ENCODE results near the gene VPS13D. TPM values are rescaled to one million over a fixed set of nuclear protein-coding genes. Genes with fewer than 3 reads are reported as not detected.

Gene VPS13D
- total RNA-seq, 1 donor, result 37.5 TPM

DNA sequence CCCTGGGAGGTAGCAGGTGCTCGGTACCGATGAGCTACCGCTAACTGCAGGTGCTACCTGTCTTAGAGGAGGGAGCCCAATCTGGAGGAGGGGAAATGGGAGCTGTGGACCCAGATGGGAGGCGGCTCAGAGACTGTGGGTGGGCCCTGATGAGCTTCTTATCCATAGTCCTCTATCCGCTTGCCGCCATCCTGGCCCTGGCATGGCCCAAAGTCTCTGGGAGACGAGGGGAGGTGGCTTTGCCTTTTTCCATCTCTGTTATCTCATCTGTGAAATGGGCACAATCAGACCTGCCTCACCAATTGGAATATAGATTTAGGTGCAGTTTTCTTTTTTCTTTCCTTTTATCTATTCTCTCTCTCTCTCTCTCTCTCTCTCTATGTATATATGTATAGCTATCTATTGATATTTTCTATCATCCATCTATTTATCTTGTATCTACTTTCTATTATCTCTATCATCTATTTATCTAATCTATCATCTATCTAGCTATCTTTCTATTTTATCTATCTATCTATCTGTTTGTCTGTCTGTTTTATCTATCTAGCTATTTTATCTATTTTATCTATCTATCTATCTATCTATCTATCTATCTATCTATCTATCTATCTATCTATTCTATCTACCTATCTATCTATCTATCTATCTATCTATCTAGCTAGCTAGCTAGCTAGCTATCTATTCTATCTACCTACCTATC, 46.6 kb upstream of the VPS13D start:
- no peak for DNase-seq (ENCODE audit: low read depth)
- TF ChIP-seq, protein P1, sequence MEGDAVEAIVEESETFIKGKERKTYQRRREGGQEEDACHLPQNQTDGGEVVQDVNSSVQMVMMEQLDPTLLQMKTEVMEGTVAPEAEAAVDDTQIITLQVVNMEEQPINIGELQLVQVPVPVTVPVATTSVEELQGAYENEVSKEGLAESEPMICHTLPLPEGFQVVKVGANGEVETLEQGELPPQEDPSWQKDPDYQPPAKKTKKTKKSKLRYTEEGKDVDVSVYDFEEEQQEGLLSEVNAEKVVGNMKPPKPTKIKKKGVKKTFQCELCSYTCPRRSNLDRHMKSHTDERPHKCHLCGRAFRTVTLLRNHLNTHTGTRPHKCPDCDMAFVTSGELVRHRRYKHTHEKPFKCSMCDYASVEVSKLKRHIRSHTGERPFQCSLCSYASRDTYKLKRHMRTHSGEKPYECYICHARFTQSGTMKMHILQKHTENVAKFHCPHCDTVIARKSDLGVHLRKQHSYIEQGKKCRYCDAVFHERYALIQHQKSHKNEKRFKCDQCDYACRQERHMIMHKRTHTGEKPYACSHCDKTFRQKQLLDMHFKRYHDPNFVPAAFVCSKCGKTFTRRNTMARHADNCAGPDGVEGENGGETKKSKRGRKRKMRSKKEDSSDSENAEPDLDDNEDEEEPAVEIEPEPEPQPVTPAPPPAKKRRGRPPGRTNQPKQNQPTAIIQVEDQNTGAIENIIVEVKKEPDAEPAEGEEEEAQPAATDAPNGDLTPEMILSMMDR (IDR thresholded peaks at IDR 0.05; ENCODE audit: insufficient read depth, low read length), result no peak
- no peak overlapping the region for H3K4me3 ChIP-seq (ENCODE audit: low read depth, low read length)

DNA sequence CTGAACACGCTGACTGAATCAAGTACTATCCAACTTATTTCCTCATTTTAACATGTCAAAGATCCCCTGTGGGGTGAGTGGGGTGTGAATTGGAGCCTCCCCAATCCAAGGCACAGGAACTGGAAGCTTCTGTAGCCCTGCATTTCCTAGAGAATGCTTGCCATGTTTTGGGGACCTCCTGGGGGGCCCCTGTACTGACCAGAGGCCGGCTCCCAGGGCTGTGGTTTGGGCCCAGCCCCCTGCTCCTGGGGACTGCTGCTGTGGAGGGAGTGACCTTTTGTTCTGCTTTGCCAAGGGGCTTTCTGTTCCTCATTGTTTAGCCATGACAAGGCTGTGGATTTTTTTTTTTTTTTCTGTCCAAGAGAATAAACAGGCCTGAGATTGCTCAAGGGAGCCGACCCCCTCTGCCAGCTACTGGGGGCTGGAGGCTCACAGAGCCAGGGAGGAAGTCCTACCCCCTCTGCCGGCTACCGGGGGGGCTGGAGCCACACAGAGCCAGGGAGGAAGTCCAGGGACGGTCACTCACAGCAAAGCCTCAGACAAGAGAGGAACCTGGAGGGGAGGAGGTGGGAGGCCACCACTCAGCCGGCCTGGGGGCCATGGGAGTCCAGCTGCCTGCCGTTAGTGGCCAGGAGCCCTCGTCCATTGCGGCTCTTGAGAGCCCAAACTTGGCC, 45.7 kb upstream of the VPS13D start:
- TF ChIP-seq, protein P1 (IDR thresholded peaks at IDR 0.05; ENCODE audit: insufficient read depth, low read length), result peak; percentile 52
- DNase-seq (ENCODE audit: low read depth), result peak; percentile 92
- H3K4me3 ChIP-seq (ENCODE audit: low read depth, low read length), result no peak overlapping the region

DNA sequence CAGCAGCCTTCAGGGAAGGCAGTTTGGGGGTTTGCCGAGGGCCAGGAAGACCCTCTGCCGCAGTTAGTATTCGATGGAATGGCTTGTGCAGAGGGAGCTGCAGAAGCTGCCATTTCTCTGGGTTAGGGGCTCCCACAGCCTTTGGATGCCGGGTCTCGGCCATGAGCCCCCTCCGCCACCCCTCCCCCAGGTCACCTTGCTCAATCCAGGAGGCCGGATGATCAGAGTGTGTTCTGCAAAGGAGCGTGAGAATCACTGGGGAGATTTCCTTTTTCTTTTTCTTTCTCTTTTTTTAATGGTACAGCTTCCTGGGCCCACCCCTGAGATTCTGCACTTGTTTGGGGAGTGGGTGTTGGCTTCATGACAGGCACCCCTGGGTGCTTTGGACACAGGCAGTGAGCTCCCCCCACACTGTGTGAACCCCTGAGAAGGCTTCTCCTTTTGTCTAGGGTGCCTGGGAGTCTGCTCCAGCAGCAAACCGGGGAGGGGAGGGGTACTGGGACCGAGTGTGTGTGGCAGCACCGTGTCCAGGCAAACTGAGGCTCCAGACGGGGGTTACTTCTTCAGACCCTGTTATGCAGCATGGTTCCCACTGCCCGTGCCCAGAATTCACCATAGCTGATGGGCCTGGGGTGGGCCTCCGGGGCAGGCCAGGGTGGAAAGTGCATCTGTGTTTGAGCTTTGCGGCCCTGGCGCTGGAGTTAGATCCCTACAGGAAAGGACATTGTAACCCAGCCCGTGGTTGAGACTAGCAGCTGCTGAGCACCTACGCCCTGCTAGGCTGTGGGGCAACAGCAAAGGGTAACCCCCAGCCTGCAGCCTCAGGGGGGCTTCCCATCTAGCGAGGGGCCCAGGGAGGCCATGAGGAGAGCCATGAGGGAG, 44.6 kb upstream of the VPS13D start:
- no peak for DNase-seq (ENCODE audit: low read depth)
- TF ChIP-seq, protein P1 (IDR thresholded peaks at IDR 0.05; ENCODE audit: insufficient read depth, low read length), result no peak
- no peak overlapping the region for H3K4me3 ChIP-seq (ENCODE audit: low read depth, low read length)

DNA sequence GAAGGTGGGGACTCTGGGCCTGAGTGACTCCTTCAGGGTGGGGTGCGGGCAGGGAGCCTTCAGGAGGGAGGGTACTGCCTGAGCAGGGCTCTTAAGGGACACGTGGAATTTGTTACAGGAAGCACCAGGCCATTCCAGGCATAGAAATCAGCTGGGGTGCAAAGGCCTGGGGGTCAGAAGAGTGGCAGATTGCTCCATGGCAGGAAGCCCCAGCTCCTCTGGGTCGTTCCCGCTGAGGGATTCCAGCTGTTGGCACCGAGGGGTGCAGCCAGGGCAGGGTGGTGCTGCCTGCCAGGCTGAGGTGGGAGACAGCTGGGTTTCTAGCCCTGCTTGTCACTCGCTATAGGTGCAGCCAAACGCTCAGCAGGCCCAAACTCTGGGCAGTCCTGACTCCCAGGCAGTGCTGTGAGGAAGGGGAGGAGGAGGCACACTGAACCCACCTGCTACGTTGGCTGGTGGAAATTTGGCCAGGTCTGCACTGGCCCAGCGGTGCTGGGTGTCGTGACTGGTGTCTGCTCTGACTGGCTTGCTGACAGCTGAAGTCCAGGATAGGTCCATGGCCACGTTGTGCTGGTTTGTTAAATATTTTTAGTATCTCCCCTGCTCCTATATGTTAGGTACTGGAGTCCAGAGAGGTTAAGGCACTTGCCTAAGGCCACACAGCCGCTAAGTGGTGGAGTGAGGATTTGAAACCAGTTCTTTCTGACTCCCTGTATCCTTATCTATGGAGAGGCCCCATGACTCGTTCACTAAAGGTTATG, 43.7 kb upstream of the VPS13D start:
- TF ChIP-seq, protein P1 (IDR thresholded peaks at IDR 0.05; ENCODE audit: insufficient read depth, low read length), result no peak
- DNase-seq (ENCODE audit: low read depth), result no peak
- H3K4me3 ChIP-seq (ENCODE audit: low read depth, low read length), result no peak overlapping the region

DNA sequence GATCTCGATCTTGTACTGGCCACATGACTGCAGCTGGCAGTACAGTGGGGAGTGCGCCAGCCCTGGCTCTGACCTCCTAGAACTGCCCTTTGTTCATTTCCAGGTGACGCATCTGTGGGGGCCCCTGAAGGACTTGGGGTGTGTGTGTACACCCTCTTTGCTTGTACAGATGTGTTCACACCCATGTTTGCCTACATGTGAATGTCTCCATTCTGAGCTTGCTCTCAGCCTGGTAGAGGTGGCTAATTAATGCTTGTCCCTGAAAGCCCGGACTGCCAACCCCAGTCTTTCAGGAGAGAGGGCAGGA, 43.2 kb upstream of the VPS13D start:
- H3K4me3 ChIP-seq (ENCODE audit: low read depth, low read length), result no peak overlapping the region
- DNase-seq (ENCODE audit: low read depth), result no peak
- TF ChIP-seq, protein P1 (IDR thresholded peaks at IDR 0.05; ENCODE audit: insufficient read depth, low read length), result no peak

DNA sequence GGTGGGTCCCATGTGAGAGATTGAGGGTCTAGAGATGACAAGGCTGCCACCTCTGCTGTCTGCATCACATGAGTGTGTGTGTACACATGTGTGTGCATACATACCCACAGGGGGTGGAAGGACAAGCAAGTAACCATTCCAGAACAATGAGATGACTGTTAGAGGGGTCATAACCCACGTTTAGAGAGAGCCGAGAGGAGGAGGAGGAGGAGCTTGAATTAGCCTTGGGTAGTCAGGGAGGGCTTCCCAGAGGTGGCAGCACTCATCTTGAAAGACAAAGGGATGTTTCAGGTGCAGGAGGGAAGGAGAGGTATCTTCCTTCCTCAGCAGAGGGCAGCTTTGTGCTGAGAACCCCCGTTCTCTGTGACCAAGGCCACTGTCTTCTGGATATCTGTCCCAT, 41.7 kb upstream of the VPS13D start:
- no peak for DNase-seq (ENCODE audit: low read depth)
- H3K4me3 ChIP-seq (ENCODE audit: low read depth, low read length), result no peak overlapping the region

More for the DNA sequence above, 41.7 kb upstream of the VPS13D start:
- TF ChIP-seq, protein P1 (IDR thresholded peaks at IDR 0.05; ENCODE audit: insufficient read depth, low read length), result no peak
